Activated naive CD8-positive, alpha-beta T cell treated with anti-CD3 and anti-CD28 coated beads for 36 hours (primary cell): ENCODE results near the gene ARTN. TPM values are rescaled to one million over a fixed set of nuclear protein-coding genes. Genes with fewer than 3 reads are reported as not detected.

ENCODE experiments used
- DNase-seq: peaks from one replicate; pipeline ENCODE4 v3.0.0; 2021
- H3K27ac Mint-ChIP-seq: one replicate; pipeline ENCODE4 v1.8.0; 2022; ENCODE audit warnings: mild to moderate bottlenecking, moderate library complexity, mixed read lengths
- H3K27me3 Mint-ChIP-seq: one replicate; pipeline ENCODE4 v1.8.0; 2022; ENCODE audit warnings: mild to moderate bottlenecking, mixed read lengths
- H3K36me3 Mint-ChIP-seq: one replicate; pipeline ENCODE4 v1.8.0; 2021; ENCODE audit warnings: mild to moderate bottlenecking, mixed read lengths
- H3K4me1 Mint-ChIP-seq: one replicate; pipeline ENCODE4 v1.8.0; 2021; ENCODE audit warnings: mixed read lengths
- H3K4me3 Mint-ChIP-seq: one replicate; pipeline ENCODE4 v1.8.0; 2022; ENCODE audit warnings: mild to moderate bottlenecking, moderate library complexity, mixed read lengths
- H3K9me3 Mint-ChIP-seq: one replicate; pipeline ENCODE4 v1.8.0; 2022; ENCODE audit warnings: mixed read lengths
- total RNA-seq, 2 experiments: library from RNA; stranded (reverse); gene quantifications; one replicate each; pipeline ENCODE4 v1.2.3, GENCODE V29; 2021

ARTN gene
- total RNA-seq, 2 experiments from 2014 or later = 0.16 to 0.43 TPM

- peaks cover 5% of the 10 kb centered on the region for H3K27me3 Mint-ChIP-seq
- DNase-seq = no peak
- peaks cover 36% of the 10 kb centered on the region for H3K4me1 Mint-ChIP-seq
- H3K9me3 Mint-ChIP-seq = no peaks in the 10 kb centered on the region
- no peak overlapping the region for H3K27ac Mint-ChIP-seq
- H3K36me3 Mint-ChIP-seq = peaks cover 45% of the 10 kb centered on the region
- H3K4me3 Mint-ChIP-seq = no peak overlapping the region
These were observed 45.6 kb downstream of the ARTN start for GRCh38 chr1:43979261-43979527.

GRCh38 chr1:43979528-43980254 is 46.1 kb downstream of the ARTN start:
- peak overlapping the region; percentile 90 for H3K4me3 Mint-ChIP-seq
- peak; percentile 61 for DNase-seq
- H3K4me1 Mint-ChIP-seq = peaks cover 34% of the 10 kb centered on the region
- H3K36me3 Mint-ChIP-seq = peaks cover 48% of the 10 kb centered on the region
- H3K9me3 Mint-ChIP-seq = no peaks in the 10 kb centered on the region
- peaks cover 5% of the 10 kb centered on the region for H3K27me3 Mint-ChIP-seq
- peak overlapping the region; percentile 85 for H3K27ac Mint-ChIP-seq

GRCh38 chr1:43980255-43981134 is 46.9 kb downstream of the ARTN start:
- peaks cover 5% of the 10 kb centered on the region for H3K27me3 Mint-ChIP-seq
- no peak for DNase-seq
- H3K4me1 Mint-ChIP-seq = peaks cover 34% of the 10 kb centered on the region
- H3K9me3 Mint-ChIP-seq = no peaks in the 10 kb centered on the region
- peak overlapping the region; percentile 90 for H3K4me3 Mint-ChIP-seq
- H3K27ac Mint-ChIP-seq = no peak overlapping the region
- H3K36me3 Mint-ChIP-seq = peaks cover 48% of the 10 kb centered on the region

GRCh38 chr1:43981135-43981491 is 47.5 kb downstream of the ARTN start:
- H3K4me1 Mint-ChIP-seq = peaks cover 30% of the 10 kb centered on the region
- H3K36me3 Mint-ChIP-seq = peaks cover 44% of the 10 kb centered on the region
- H3K27ac Mint-ChIP-seq = no peak overlapping the region
- DNase-seq = no peak
- H3K9me3 Mint-ChIP-seq = no peaks in the 10 kb centered on the region
- H3K27me3 Mint-ChIP-seq = peaks cover 5% of the 10 kb centered on the region
- H3K4me3 Mint-ChIP-seq = no peak overlapping the region

GRCh38 chr1:43981636-43982035 is 48.0 kb downstream of the ARTN start:
- no peak overlapping the region for H3K27ac Mint-ChIP-seq
- H3K36me3 Mint-ChIP-seq = peaks cover 40% of the 10 kb centered on the region
- H3K4me3 Mint-ChIP-seq = no peak overlapping the region
- H3K27me3 Mint-ChIP-seq = peaks cover 5% of the 10 kb centered on the region
- peaks cover 26% of the 10 kb centered on the region for H3K4me1 Mint-ChIP-seq
- no peak for DNase-seq
- H3K9me3 Mint-ChIP-seq = no peaks in the 10 kb centered on the region

- Mint-ChIP-seq H3K4me3 (no peak overlapping the region), H3K27me3 (peaks cover 5% of the 10 kb centered on the region), H3K4me1 (peaks cover 20% of the 10 kb centered on the region), H3K36me3 (peaks cover 33% of the 10 kb centered on the region), H3K9me3 (no peaks in the 10 kb centered on the region), H3K27ac (no peak overlapping the region)
- DNase-seq = no peak
These were observed 48.6 kb downstream of the ARTN start for GRCh38 chr1:43982241-43982640.

GRCh38 chr1:43982808-43983207 is 49.2 kb downstream of the ARTN start:
- Mint-ChIP-seq H3K4me1 (peaks cover 14% of the 10 kb centered on the region), H3K4me3 (no peak overlapping the region), H3K9me3 (no peaks in the 10 kb centered on the region), H3K27ac (no peak overlapping the region), H3K36me3 (peaks cover 28% of the 10 kb centered on the region), H3K27me3 (peaks cover 5% of the 10 kb centered on the region)
- no peak for DNase-seq

GRCh38 chr1:43983253-43983899 is 49.8 kb downstream of the ARTN start:
- H3K9me3 Mint-ChIP-seq = no peaks in the 10 kb centered on the region
- peaks cover 23% of the 10 kb centered on the region for H3K36me3 Mint-ChIP-seq
- no peak overlapping the region for H3K4me3 Mint-ChIP-seq
- H3K27ac Mint-ChIP-seq = no peak overlapping the region
- peaks cover 10% of the 10 kb centered on the region for H3K4me1 Mint-ChIP-seq
- DNase-seq = no peak
- peaks cover 5% of the 10 kb centered on the region for H3K27me3 Mint-ChIP-seq

GRCh38 chr1:43984855-43985254 is 51.3 kb downstream of the ARTN start:
- no peak overlapping the region for H3K4me3 Mint-ChIP-seq
- peaks cover 18% of the 10 kb centered on the region for H3K36me3 Mint-ChIP-seq
- no peak overlapping the region for H3K27ac Mint-ChIP-seq
- DNase-seq = no peak
- no peaks in the 10 kb centered on the region for H3K9me3 Mint-ChIP-seq
- H3K4me1 Mint-ChIP-seq = peaks cover 5% of the 10 kb centered on the region
- peaks cover 5% of the 10 kb centered on the region for H3K27me3 Mint-ChIP-seq

GRCh38 chr1:43985984-43986595 is 52.5 kb downstream of the ARTN start:
- no peak overlapping the region for H3K27ac Mint-ChIP-seq
- H3K36me3 Mint-ChIP-seq = peaks cover 11% of the 10 kb centered on the region

GRCh38 chr1:43986712-43987111 is 53.1 kb downstream of the ARTN start:
- no peak overlapping the region for H3K4me3 Mint-ChIP-seq
- H3K9me3 Mint-ChIP-seq = no peaks in the 10 kb centered on the region
- DNase-seq = no peak
- peaks cover 7% of the 10 kb centered on the region for H3K4me1 Mint-ChIP-seq
- peaks cover 11% of the 10 kb centered on the region for H3K36me3 Mint-ChIP-seq
- H3K27me3 Mint-ChIP-seq = no peaks in the 10 kb centered on the region
- no peak overlapping the region for H3K27ac Mint-ChIP-seq

More at GRCh38 chr1:43985984-43986595, 52.5 kb downstream of the ARTN start:
- Mint-ChIP-seq H3K4me1 (peaks cover 3% of the 10 kb centered on the region), H3K9me3 (no peaks in the 10 kb centered on the region), H3K27me3 (no peaks in the 10 kb centered on the region), H3K4me3 (no peak overlapping the region)
- DNase-seq = no peak

Other genes starting within 250 kb of the ARTN start
- gene ST3GAL3, start 226.3 kb upstream of the ARTN start, total RNA-seq = 10 to 100 TPM in 1 of 2 experiments, 1 to 10 TPM in 1; 9.7 to 11.1 TPM
- gene IPO13, start 13.1 kb downstream of the ARTN start, total RNA-seq = 10 to 100 TPM; 15.8 to 16.9 TPM
- 10 to 100 TPM; 65.2 to 66.7 TPM for gene DPH2, start 36.2 kb downstream of the ARTN start, total RNA-seq
- gene ATP6V0B, start 41.2 kb downstream of the ARTN start, total RNA-seq = 100 to 1,000 TPM; 116 to 122 TPM
- gene B4GALT2, start 45.4 kb downstream of the ARTN start, total RNA-seq = 10 to 100 TPM; 38.5 to 41.6 TPM
- 1 to 10 TPM; 1.0 to 1.5 TPM for gene CCDC24, start 57.8 kb downstream of the ARTN start, total RNA-seq
- gene SLC6A9, start 97.7 kb downstream of the ARTN start, total RNA-seq = 10 to 100 TPM; 13.5 to 14.8 TPM
- not detected for gene KLF17, start 185.0 kb downstream of the ARTN start, total RNA-seq
- not detected for gene KLF18, start 207.8 kb downstream of the ARTN start, total RNA-seq